HG02571 (cell line): ENCODE data around the gene MLEC.
"Not testable (repeated sequence)": the region's sequence is repeated elsewhere in the genome, so short reads cannot be mapped to it uniquely, and the experiment has no call there.

Source experiments
- ATAC-seq: cut with Tn5 transposase; IDR thresholded peaks from one replicate; pipeline ENCODE4 v1.9.1; 2021; ENCODE audit warnings: mild to moderate bottlenecking, moderate library complexity; ENCODE audit not compliant: unreplicated experiment

Gene MLEC

GRCh38 chr12:120661432-120661831, 25.5 kb upstream of the MLEC start:
- no peak for ATAC-seq

- peak; percentile 59 for ATAC-seq
Observed at GRCh38 chr12:120662879-120663278, 24.1 kb upstream of the MLEC start.

GRCh38 chr12:120663741-120664140, 23.2 kb upstream of the MLEC start:
- no peak for ATAC-seq

- ATAC-seq = no peak
Observed at GRCh38 chr12:120666571-120667390, 20.2 kb upstream of the MLEC start.

- ATAC-seq = no peak
Observed at GRCh38 chr12:120668091-120668867, 18.7 kb upstream of the MLEC start.

- no peak for ATAC-seq
Observed at GRCh38 chr12:120668868-120669840, 17.8 kb upstream of the MLEC start.

- ATAC-seq = not testable (repeated sequence)
Observed at GRCh38 chr12:120670237-120670636, 16.7 kb upstream of the MLEC start.

- no peak for ATAC-seq
Observed at GRCh38 chr12:120670667-120671066, 16.3 kb upstream of the MLEC start.

GRCh38 chr12:120674097-120674636, 12.8 kb upstream of the MLEC start:
- no peak for ATAC-seq

GRCh38 chr12:120677765-120678473, 9.0 kb upstream of the MLEC start:
- no peak for ATAC-seq

GRCh38 chr12:120678572-120678971, 8.4 kb upstream of the MLEC start:
- no peak for ATAC-seq

GRCh38 chr12:120680165-120680738, 6.7 kb upstream of the MLEC start:
- no peak for ATAC-seq

- no peak for ATAC-seq
Observed at GRCh38 chr12:120684523-120684932, 2.4 kb upstream of the MLEC start.

- no peak for ATAC-seq
Observed at GRCh38 chr12:120685522-120685921, 1.4 kb upstream of the MLEC start.

GRCh38 chr12:120686151-120686689, 729 bp upstream of the MLEC start:
- peak; percentile 75 for ATAC-seq

GRCh38 chr12:120687578-120688289, 785 bp downstream of the MLEC start:
- no peak for ATAC-seq

- no peak for ATAC-seq
Observed at GRCh38 chr12:120688527-120689071, 1.6 kb downstream of the MLEC start.

GRCh38 chr12:120689397-120690082, 2.6 kb downstream of the MLEC start:
- no peak for ATAC-seq
